ENCODE data around the gene FBN2.
"Not testable (repeated sequence)": the region's sequence is repeated elsewhere in the genome, so short reads cannot be mapped to it uniquely, and the experiment has no call there.

Gene FBN2

DNA sequence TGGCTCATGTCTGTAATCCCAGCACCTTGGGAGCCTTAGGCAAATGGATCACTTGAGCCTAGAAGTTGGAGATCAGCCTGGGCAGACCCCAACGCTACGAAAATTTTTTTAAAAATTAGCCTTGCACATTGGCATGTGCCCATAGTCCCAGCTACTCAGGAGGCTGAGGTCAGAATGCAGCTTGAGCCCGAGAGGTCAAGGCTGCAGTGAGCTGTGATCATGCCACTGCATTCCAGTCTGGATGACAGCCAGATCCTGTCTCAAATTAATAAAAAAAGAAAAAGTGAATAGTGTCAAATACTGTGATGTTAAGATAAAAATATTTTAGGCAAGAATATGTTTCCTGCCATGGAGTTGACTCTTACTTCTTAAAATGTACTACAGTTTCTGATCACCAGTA, 5.3 kb downstream of the FBN2 start:
- DNase-seq = no peak

- DNase-seq = no peak
These were observed 5.9 kb downstream of the FBN2 start for GRCh38 chr5:128532127-128532526.

- no peak for DNase-seq
These were observed 9.3 kb downstream of the FBN2 start for GRCh38 chr5:128528637-128529255.

- DNase-seq = no peak
These were observed 9.9 kb downstream of the FBN2 start for GRCh38 chr5:128528126-128528525.

GRCh38 chr5:128527077-128527476, 11.0 kb downstream of the FBN2 start:
- no peak for DNase-seq

DNA sequence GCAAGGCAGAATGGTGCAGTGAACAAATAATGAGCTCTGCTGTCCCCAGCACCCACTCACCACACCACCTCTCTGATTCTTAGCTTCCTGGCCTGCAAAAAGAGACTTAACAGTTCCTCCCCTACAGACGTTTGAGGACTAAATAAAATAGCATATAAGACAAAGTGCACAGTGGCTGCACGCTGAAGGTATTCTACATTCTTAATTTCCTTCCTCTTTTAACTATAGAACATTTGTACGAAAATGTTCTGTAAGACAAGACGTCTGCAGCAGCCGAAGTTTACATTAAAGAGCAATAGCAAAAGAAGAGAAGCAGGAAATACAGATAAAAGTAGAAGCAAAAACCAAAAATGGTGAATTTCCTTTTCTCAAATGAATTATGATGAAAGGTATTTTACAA, 15.7 kb downstream of the FBN2 start:
- DNase-seq = no peak

DNA sequence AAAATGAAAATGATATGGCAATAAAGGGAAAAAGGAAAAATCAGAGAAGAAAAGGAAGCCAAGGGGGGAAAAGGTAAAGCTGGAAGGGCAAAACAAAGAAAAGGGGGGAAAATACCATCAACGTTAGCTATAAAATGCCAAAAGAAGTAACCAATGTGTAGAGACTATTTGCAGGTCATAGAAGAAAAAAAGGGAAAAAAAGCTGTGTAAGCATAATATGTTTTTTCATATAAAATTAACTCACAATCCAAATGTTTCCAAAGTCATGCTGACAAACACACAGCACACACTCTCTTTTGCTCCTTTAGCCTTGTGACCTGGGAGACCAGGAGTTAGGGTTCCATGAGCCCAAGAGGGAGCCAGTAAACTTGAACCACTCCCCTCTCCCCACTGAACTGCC, 18.2 kb downstream of the FBN2 start:
- no peak for DNase-seq

DNA sequence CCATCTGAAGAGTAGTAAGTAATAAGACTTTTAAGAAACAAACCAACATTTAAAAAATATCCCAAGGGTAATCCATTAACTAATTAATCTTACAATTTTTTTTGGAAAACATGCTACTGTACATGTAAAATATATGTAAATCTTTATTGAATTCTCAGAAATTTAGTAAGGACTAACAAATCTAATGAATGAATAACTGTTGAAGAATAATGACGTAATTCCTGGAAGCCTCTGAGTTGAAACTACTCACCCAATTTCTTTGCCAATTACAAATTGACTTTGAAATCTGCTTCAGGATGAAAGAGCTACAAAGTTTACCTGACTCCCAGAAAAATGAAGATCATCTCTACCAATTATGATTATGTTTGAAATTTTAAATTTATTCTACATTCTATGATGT, 21.1 kb downstream of the FBN2 start:
- no peak for DNase-seq

DNA sequence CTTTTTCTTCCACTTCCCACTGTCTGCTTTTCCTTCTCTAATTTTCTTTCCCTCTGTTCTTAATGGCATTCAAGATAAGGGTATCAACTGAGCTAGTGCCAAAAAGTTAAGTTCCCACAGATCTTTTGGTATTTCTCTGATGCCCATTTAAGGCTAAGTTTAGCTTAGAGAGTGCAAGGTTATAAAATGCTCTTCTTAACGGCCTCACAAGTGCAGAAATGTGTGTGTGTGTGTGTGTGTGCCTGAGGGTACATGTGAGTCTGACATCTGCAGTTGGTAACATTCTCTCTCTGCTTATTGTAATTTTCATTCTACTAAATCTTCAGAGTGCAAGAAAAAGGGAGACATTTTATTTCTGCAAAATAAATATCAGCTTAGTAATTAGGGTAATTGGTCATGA, 24.2 kb downstream of the FBN2 start:
- no peak for DNase-seq

- DNase-seq = no peak
These were observed 25.2 kb downstream of the FBN2 start for GRCh38 chr5:128512894-128513293.

DNA sequence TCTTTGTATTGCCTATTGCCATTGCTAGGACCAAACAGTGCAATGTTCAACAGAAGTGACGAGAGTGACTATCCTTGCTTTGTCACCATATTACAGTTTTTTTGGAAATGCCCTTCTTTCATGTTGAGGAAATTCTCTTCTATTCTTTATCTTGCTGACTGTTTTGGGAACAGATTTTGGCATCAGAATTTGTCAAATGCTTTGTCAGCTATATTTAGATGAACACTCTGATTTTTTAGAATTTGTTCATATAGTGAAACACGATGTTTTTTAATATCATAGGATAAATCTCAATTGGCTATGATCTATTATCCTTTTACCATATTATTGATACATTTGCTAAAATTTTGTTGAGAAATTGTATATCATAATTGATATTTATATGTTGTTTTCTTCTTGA, 31.4 kb downstream of the FBN2 start:
- DNase-seq = no peak

DNA sequence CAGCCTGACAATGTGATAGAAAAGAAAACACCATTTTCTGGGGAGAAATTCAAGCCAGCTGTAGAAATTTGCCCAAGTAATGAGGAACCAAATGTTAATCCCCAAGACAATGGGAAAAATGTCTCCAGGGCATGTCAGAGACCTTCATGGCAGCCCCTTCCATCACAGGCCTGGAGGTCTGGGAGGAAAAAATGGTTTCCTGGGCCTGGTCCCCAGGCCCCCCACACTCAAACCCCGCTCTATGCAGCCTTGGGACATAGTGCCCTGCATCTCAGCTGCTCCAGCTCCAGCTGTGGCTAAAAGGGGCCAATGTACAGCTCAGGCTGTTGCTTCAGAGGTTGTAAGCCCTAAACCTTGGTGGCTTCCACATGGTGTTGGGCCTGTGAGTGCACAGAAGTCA, 34.3 kb downstream of the FBN2 start:
- DNase-seq = not testable (repeated sequence)

- peak; percentile 14 to 46 for DNase-seq
These were observed 39.1 kb downstream of the FBN2 start for GRCh38 chr5:128498844-128499455.

DNA sequence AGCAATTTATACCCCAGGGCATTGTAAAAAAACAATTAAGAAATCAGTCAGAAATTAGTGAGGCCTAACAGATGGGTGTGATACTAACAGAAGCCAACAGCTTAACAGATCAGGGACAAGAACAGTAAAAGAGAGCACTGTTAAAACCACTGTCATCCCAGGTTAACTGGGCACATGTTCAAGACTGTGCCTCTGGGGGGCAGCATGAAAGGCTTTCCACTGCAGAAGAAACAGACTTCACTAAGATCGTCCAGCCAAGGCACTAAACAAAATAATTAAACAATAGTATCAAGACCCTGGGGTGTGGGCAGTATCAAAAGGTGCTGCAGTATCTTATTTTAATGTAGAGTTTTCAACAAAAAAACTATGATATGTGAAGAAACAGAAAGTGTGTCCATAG, 43.5 kb downstream of the FBN2 start:
- peak; percentile 5 to 58 for DNase-seq

GRCh38 chr5:128493657-128494329, 44.3 kb downstream of the FBN2 start:
- DNase-seq = no peak

GRCh38 chr5:128491291-128491690, 46.8 kb downstream of the FBN2 start:
- no peak for DNase-seq

GRCh38 chr5:128490761-128491160, 47.3 kb downstream of the FBN2 start:
- DNase-seq = no peak

GRCh38 chr5:128487041-128487440, 51.0 kb downstream of the FBN2 start:
- no peak for DNase-seq

- no peak for DNase-seq
These were observed 54.3 kb downstream of the FBN2 start for GRCh38 chr5:128483738-128484137.

- DNase-seq = no peak
These were observed 57.0 kb downstream of the FBN2 start for GRCh38 chr5:128480906-128481633.

DNA sequence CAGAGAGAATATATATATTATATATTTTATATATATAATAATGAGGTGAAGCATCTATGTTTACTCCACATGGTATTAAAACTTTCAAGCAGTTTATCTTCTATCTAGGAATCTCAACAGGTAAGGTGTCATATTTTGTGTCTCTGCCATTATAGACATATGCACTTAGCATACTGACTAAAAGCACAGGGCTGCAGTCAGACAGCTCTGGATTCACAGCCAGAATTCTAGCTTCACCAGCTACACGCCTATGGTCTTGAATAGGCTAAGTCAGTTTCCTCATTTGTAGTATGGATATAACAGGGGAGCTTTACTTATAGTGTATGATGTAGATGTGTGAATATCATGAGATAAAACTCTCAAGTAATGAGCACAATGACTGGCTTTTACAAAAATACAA, 57.9 kb downstream of the FBN2 start:
- DNase-seq = no peak

GRCh38 chr5:128478386-128479368, 59.4 kb downstream of the FBN2 start:
- DNase-seq = no peak

- no peak for DNase-seq
These were observed 60.1 kb downstream of the FBN2 start for GRCh38 chr5:128477944-128478343.

Data from NCI-H524 (cell line).